Measurements from ENCODE around the gene UBE4A.

The UBE4A gene

GRCh38 chr11:118437208-118438125 lies 78.1 kb downstream of the UBE4A start:
- peak; percentile 59 for DNase-seq (ENCODE audit: low read depth)

- peak; percentile 83 for DNase-seq (ENCODE audit: low read depth)
These were observed 79.0 kb downstream of the UBE4A start for GRCh38 chr11:118438314-118438931.

GRCh38 chr11:118439646-118440045 lies 80.2 kb downstream of the UBE4A start:
- no peak for DNase-seq (ENCODE audit: low read depth)

GRCh38 chr11:118441770-118442275 lies 82.4 kb downstream of the UBE4A start:
- DNase-seq (ENCODE audit: low read depth) = no peak

GRCh38 chr11:118442301-118442700 lies 82.9 kb downstream of the UBE4A start:
- no peak for DNase-seq (ENCODE audit: low read depth)

- DNase-seq (ENCODE audit: low read depth) = no peak
These were observed 83.6 kb downstream of the UBE4A start for GRCh38 chr11:118442908-118443589.

- no peak for DNase-seq (ENCODE audit: low read depth)
These were observed 84.3 kb downstream of the UBE4A start for GRCh38 chr11:118443590-118444218.

GRCh38 chr11:118447423-118447822 lies 88.0 kb downstream of the UBE4A start:
- no peak for DNase-seq (ENCODE audit: low read depth)

GRCh38 chr11:118448294-118448693 lies 88.9 kb downstream of the UBE4A start:
- DNase-seq (ENCODE audit: low read depth) = peak; percentile 66
